ENCODE data around the gene GBP5.
"Not testable (repeated sequence)": the region's sequence is repeated elsewhere in the genome, so short reads cannot be mapped to it uniquely, and the experiment has no call there.

Gene GBP5

DNA sequence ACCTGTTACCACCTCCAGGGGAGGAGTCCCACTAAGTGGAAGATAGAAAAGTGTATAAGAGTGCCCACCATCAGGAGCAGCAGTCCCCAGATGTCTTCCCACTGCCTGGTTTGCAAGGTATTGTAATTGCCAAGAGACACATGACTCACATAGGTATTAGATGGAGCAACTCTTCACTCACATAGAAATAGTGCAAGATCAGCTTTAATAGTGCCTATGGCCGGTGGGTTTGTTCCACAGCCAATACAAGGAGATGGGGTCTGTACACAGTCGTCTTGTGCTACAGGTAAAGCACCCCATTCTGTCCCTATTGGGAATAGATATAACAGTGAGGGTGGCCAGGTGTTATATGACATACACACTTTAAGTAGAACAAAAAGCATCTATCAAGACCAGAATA is 18.6 kb upstream of the GBP5 start:
- no peak overlapping the region for H3K4me3 ChIP-seq (ENCODE audit: low read depth, low read length)
- no peak for DNase-seq (ENCODE audit: low read depth, low spot score)
- TF ChIP-seq, protein P1, sequence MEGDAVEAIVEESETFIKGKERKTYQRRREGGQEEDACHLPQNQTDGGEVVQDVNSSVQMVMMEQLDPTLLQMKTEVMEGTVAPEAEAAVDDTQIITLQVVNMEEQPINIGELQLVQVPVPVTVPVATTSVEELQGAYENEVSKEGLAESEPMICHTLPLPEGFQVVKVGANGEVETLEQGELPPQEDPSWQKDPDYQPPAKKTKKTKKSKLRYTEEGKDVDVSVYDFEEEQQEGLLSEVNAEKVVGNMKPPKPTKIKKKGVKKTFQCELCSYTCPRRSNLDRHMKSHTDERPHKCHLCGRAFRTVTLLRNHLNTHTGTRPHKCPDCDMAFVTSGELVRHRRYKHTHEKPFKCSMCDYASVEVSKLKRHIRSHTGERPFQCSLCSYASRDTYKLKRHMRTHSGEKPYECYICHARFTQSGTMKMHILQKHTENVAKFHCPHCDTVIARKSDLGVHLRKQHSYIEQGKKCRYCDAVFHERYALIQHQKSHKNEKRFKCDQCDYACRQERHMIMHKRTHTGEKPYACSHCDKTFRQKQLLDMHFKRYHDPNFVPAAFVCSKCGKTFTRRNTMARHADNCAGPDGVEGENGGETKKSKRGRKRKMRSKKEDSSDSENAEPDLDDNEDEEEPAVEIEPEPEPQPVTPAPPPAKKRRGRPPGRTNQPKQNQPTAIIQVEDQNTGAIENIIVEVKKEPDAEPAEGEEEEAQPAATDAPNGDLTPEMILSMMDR (IDR thresholded peaks at IDR 0.05; ENCODE audit: low read depth, low read length), result no peak
- in situ Hi-C loops (cut with HindIII; ENCODE audit: low sequenced_read_pairs), result no loop called here

DNA sequence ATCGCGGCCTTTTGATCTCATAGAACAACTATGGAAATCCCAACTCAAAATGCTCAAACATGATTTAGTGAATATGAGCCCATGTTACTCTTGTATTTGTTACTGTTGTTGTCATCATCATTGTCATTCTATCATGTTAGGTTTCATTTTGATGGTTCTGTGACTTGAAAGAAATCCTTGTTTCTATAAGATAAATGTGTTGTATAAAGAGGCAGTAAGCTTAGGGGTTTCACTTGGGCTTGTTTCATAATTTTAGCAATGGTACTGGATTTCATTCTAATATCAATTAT is 15.3 kb upstream of the GBP5 start:
- in situ Hi-C loops (cut with HindIII; ENCODE audit: low sequenced_read_pairs), result no loop called here
- no peak overlapping the region for H3K4me3 ChIP-seq (ENCODE audit: low read depth, low read length)
- DNase-seq (ENCODE audit: low read depth, low spot score), result no peak
- TF ChIP-seq, protein P1 (IDR thresholded peaks at IDR 0.05; ENCODE audit: low read depth, low read length), result no peak

DNA sequence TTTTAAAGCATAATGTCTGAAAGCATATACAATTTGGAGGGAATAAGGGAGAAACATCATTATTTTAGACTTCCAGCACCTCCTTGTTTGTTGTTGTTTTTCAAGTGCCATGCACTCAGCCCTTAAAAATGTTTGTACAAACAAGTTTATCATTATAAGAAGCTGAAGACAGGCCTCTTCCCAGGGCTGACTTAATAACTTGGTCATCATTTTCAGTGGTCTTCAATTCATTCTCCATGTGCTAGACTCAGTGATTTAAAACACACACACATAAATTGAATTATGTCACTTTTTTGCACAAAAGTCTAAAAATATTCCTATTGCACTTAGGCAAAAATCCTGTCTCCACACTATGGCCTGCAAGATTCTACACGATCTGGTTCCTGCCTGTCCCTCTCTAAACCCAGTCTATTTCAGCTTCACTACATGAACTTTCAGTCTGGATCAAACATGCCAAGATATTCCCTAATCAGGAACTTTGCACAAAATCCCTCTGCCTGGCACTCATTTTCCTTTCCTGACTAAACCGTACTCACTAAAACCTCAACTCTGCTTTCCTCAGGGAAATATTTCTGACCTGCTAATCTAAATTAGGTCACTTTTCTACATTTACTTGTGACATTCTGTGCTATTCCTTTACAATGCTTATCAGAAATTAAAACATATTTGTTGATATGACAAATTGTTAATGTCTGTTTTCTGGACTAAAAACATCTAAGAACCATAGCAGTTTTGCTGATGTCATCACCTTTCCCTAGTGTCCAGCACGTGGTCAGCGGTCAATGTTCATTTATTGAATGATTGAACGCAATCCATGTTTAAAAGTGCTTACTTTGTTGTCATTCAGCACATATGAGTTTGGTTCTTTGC is 14.8 kb upstream of the GBP5 start:
- no peak for DNase-seq (ENCODE audit: low read depth, low spot score)
- TF ChIP-seq, protein P1 (IDR thresholded peaks at IDR 0.05; ENCODE audit: low read depth, low read length), result no peak
- no peak overlapping the region for H3K4me3 ChIP-seq (ENCODE audit: low read depth, low read length)
- in situ Hi-C loops (cut with HindIII; ENCODE audit: low sequenced_read_pairs), result no loop called here

DNA sequence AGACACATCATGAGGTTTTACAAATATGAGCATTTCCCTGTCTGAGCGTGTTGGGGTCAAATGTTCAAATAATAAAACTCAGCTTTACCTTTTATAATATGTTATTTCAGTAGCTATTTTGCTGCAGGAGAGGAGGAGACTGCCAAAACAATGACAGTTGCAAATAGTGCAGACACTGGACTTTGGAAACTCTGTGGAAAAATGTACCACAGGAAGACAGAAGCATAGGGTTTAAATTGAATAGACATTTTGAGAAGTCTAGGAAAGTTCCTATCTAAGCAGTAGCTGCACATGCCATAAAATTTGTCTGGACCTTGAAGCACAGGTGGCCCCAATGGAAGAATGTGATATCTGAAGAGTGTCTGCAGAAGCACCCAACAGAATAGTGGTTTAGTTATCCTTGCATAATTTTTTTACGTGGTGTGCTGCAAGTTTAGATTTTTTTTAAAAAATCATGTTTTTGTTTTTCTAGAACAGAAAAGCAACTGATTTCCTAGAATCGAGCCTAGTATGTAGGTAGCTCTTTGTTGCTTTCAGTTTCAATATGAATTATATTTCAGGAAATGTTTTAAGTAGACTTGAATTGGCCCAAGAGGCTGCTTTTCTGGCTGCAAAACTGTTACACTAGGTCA is 14.0 kb upstream of the GBP5 start:
- in situ Hi-C loops (cut with HindIII; ENCODE audit: low sequenced_read_pairs), result no loop called here
- no peak overlapping the region for H3K4me3 ChIP-seq (ENCODE audit: low read depth, low read length)

DNA sequence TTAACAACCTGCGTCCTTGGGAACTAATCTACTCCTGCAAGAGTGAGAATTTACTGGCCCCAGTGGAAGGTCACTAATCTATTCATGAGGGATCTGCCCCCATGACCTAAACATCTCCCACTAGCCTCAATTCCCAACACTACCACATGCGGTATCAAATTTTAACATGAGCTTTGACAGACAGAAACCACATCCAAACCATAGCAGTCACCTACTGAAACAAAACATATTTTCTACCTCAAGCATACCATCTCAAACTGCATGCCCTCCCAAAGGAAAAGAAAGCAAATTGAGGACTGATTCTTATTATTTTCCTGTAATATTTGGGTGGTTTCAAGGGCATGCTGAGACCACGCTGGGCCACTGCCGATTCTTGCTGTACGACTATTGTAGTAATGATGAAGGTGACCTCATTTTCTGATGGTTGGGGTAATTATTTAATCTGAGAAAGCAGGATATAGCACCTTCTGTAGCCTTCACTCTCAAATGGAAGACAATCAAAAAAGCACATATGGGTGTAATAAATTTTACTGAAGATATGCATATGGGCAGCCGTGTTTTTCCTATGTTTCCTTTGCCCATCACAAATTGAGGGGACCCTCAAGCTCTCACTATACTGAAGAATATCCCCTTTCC is 13.2 kb upstream of the GBP5 start:
- no peak overlapping the region for H3K4me3 ChIP-seq (ENCODE audit: low read depth, low read length)
- in situ Hi-C loops (cut with HindIII; ENCODE audit: low sequenced_read_pairs), result no loop called here
- no peak for DNase-seq (ENCODE audit: low read depth, low spot score)
- TF ChIP-seq, protein P1 (IDR thresholded peaks at IDR 0.05; ENCODE audit: low read depth, low read length), result no peak

More for the DNA sequence above, 14.0 kb upstream of the GBP5 start:
- TF ChIP-seq, protein P1 (IDR thresholded peaks at IDR 0.05; ENCODE audit: low read depth, low read length), result no peak
- DNase-seq (ENCODE audit: low read depth, low spot score), result no peak

DNA sequence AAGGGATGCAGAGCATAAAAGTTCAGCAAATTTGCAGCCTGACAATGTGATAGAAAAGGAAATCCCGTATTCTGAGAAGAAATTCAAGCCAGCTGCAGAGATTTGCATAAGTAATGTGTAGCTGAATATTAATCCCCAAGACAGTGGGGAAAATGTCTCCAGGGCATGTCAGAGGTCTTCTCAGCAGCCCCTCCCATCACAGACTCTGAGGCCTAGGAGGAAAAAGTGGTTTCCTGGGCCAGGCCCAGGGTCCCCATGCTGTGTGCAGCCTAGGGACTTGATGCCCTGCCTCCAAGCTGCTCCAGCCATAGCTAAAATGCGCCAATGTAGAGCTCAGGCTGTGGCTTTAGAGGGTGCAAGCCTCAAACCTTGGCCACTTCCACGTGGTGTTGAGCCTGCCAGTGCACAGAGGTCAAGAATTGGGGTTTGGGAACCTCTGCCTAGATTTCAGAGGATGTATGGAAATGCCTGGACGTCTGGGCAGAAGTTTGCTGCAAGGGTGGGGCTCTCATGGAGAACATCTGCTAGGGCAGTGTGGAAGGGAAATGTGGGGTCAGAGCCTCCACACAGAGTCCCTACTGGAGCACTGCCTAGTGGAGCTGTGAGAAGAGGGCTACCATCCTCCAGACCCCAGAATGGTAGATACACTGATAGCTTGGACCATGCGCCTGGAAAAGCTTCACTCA is 11.6 kb upstream of the GBP5 start:
- DNase-seq (ENCODE audit: low read depth, low spot score), result not testable (repeated sequence)

More for the DNA sequence above, 11.6 kb upstream of the GBP5 start:
- H3K4me3 ChIP-seq (ENCODE audit: low read depth, low read length); in situ Hi-C loops (cut with HindIII; ENCODE audit: low sequenced_read_pairs): not testable (repeated sequence)

Measured in astrocyte of the spinal cord (primary cell).